Mesenchymal stem cell (in vitro differentiated cells and primary cell): Measurements from ENCODE around the gene CDPF1.

Experiments
- DNase-seq: peaks from one replicate; pipeline ENCODE4 v3.0.0-alpha.2; 2013
- H2AFZ ChIP-seq: one replicate; pipeline ENCODE4 v1.6.1; 2013; ENCODE audit warnings: low read depth, mild to moderate bottlenecking, control low read depth, inconsistent platforms, low read length, moderate library complexity
- H2AK5ac ChIP-seq: 2 replicates; pipeline ENCODE4 v1.6.1; 2013; ENCODE audit warnings: low read length, moderate library complexity, mild to moderate bottlenecking, inconsistent platforms; ENCODE audit not compliant: severe bottlenecking
- H2BK120ac ChIP-seq: one replicate; pipeline ENCODE4 v1.6.1; 2013; ENCODE audit warnings: low read depth, mild to moderate bottlenecking, inconsistent platforms, low read length, moderate library complexity
- H2BK12ac ChIP-seq, 2 experiments: one replicate each; pipeline ENCODE4 v1.6.1; 2013; ENCODE audit warnings: inconsistent platforms in 2 of 2, low read length in 2 of 2, mild to moderate bottlenecking in 2 of 2, moderate library complexity in 2 of 2, control low read depth in 1 of 2
- H2BK15ac ChIP-seq: one replicate; pipeline ENCODE4 v1.6.1; 2013; ENCODE audit warnings: mild to moderate bottlenecking, low read depth, inconsistent platforms; ENCODE audit not compliant: poor library complexity, severe bottlenecking
- H2BK5ac ChIP-seq: 2 replicates; pipeline ENCODE4 v1.6.1; 2013; ENCODE audit warnings: low read depth, mild to moderate bottlenecking, low read length, control low read depth, inconsistent platforms; ENCODE audit not compliant: poor library complexity, severe bottlenecking
- H3K14ac ChIP-seq, 2 experiments: one replicate each; pipeline ENCODE4 v1.6.1; 2013; ENCODE audit warnings: inconsistent platforms in 2 of 2, low read length in 2 of 2, control low read depth in 1 of 2, mild to moderate bottlenecking in 1 of 2, moderate library complexity in 1 of 2
- H3K18ac ChIP-seq, 2 experiments: one replicate each; pipeline ENCODE4 v1.6.1; 2013; ENCODE audit warnings: inconsistent platforms in 2 of 2, low read length in 2 of 2, control low read depth in 1 of 2, low read depth in 1 of 2, mild to moderate bottlenecking in 1 of 2
- H3K23ac ChIP-seq, 2 experiments: one replicate each; pipeline ENCODE4 v1.6.1; 2013; ENCODE audit warnings: inconsistent platforms in 2 of 2, low read length in 2 of 2, mild to moderate bottlenecking in 2 of 2, moderate library complexity in 2 of 2, control low read depth in 1 of 2
- H3K27ac ChIP-seq: 2 replicates; pipeline ENCODE4 v1.5.1; 2013; ENCODE audit warnings: mild to moderate bottlenecking, moderate library complexity, low read length, control low read depth, inconsistent platforms; ENCODE audit not compliant: poor library complexity, severe bottlenecking
- H3K27me3 ChIP-seq, 2 experiments: 2 replicates each; pipeline versions ENCODE4 v1.6.1 to v1.7.0; 2013; ENCODE audit warnings: low read length in 2 of 2, mild to moderate bottlenecking in 2 of 2, moderate library complexity in 2 of 2, control low read depth in 1 of 2, inconsistent platforms in 1 of 2; ENCODE audit not compliant: control insufficient read depth in 1 of 2, insufficient read depth in 1 of 2
- H3K36me3 ChIP-seq, 2 experiments: 2 replicates each; pipeline versions ENCODE4 v1.6.1 to v1.7.0; 2013; ENCODE audit warnings: low read length in 2 of 2, control low read depth in 1 of 2, inconsistent platforms in 1 of 2, low read depth in 1 of 2, mild to moderate bottlenecking in 1 of 2; ENCODE audit not compliant: insufficient read depth in 2 of 2, control insufficient read depth in 1 of 2
- H3K4ac ChIP-seq, 2 experiments: one replicate each; pipeline ENCODE4 v1.6.1; 2013; ENCODE audit warnings: inconsistent platforms in 2 of 2, low read length in 2 of 2, mild to moderate bottlenecking in 2 of 2, moderate library complexity in 2 of 2, control low read depth in 1 of 2, low read depth in 1 of 2
- H3K4me1 ChIP-seq: 2 replicates; pipeline ENCODE4 v1.6.1; 2013; ENCODE audit warnings: low read depth, low read length, control low read depth; ENCODE audit not compliant: control insufficient read depth, insufficient read depth
- H3K4me2 ChIP-seq: 2 replicates; pipeline ENCODE4 v1.6.1; 2013; ENCODE audit warnings: low read length, mild to moderate bottlenecking, inconsistent platforms; ENCODE audit not compliant: poor library complexity, severe bottlenecking
- H3K4me3 ChIP-seq, 2 experiments: 2 replicates each; pipeline versions ENCODE4 v1.5.1 to v1.7.0; 2013; ENCODE audit warnings: low read length in 2 of 2, mild to moderate bottlenecking in 2 of 2, control low read depth in 1 of 2, low read depth in 1 of 2; ENCODE audit not compliant: insufficient read depth in 1 of 2
- H3K79me1 ChIP-seq: replicated peaks from 2 replicates; pipeline ENCODE4 v1.6.1; 2013; ENCODE audit warnings: mild to moderate bottlenecking, control low read depth, low read length, inconsistent platforms; ENCODE audit not compliant: poor library complexity, severe bottlenecking
- H3K9ac ChIP-seq: 2 replicates; pipeline ENCODE4 v1.7.0; 2013; ENCODE audit warnings: mild to moderate bottlenecking, low read length, moderate library complexity
- H3K9me3 ChIP-seq: 2 replicates; pipeline ENCODE4 v1.7.0; 2013; ENCODE audit warnings: mild to moderate bottlenecking, low read length; ENCODE audit not compliant: control insufficient read depth
- H4K8ac ChIP-seq: one replicate; pipeline ENCODE4 v1.6.1; 2013; ENCODE audit warnings: inconsistent platforms, mild to moderate bottlenecking, low read length, moderate library complexity
- H4K91ac ChIP-seq: one replicate; pipeline ENCODE4 v1.6.1; 2013; ENCODE audit warnings: mild to moderate bottlenecking, low read length, inconsistent platforms
- WGBS: methylation state at CpG from one replicate; pipeline ENCODE4 v1.1.7; 2013; ENCODE audit warnings: mixed read lengths; 5-methylcytosine and 5-hydroxymethylcytosine counted together

The CDPF1 gene

DNA sequence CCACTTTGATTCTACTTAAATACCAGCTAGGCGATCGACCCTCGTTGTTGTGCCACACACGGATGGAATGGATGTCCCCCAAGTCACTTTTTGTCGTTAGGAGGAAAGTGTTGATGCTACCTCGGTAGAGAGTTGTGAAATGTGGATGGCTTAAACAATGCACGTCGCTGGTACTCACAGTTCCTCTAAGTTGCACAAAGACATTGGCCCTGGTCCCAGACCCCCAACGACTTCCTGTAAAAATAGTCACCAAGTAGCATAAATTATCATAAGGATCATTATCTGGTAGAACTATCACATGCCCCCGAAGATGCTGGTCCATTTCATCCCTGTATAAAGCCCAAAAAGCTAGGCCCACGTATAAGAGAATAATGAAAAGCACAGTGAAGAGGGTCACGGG lies 9.3 kb upstream of the CDPF1 start:
- Histone ChIP-seq H2BK120ac (no peak overlapping the region), H3K4me3 (no peak overlapping the region), H2AFZ (no peak overlapping the region), H2BK12ac (no peak overlapping the region), H3K4ac (no peak overlapping the region), H3K79me1 (no peaks in the 10 kb centered on the region), H3K14ac (no peak overlapping the region), H3K27ac (no peak overlapping the region), H2BK5ac (no peak overlapping the region), H2AK5ac (no peak overlapping the region), H3K36me3 (no peaks in the 10 kb centered on the region), H4K91ac (no peak overlapping the region), H3K9me3 (peaks cover 11% of the 10 kb centered on the region), H3K9ac (no peak overlapping the region), H3K23ac (no peak overlapping the region), H3K4me2 (no peak overlapping the region), H3K27me3 (peaks cover 34 to 50% of the 10 kb centered on the region in 2 experiments), H4K8ac (no peak overlapping the region), H3K4me1 (peaks cover 9% of the 10 kb centered on the region), H3K18ac (no peak overlapping the region), H2BK15ac (no peak overlapping the region)
- no peak for DNase-seq
- WGBS = 81% methylated on average over 11 of the region's 12 CpGs

DNA sequence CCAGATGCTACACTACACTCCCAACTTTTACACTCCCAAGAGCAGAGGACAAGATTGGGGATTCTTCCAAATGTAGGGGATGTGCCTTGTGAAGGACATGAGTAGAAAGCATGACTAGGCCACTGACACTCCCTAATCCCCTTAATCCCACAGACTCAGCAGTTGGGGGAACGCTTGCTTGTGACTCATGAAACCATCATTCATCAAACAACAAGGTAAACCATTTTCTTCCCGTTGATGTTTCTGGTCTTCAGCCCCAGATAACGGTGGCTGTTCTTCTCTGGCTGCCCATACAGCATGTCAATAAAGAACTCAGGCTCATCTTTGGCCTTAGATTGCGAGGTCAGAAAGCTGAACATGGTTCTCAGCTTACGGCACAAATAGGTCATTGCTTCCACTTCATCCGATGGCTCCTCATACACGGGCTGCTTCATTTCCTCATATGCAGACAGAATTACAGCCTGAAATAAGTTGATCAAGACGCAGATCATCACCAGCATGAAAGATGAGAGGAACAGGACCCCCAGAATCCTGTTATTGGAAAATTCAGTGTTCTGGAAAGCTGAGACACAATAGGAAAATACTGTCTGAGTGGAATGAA lies 6.4 kb upstream of the CDPF1 start:
- Histone ChIP-seq H3K27me3 (peaks cover 23 to 30% of the 10 kb centered on the region in 2 experiments), H2BK5ac (no peak overlapping the region), H2BK12ac (no peak overlapping the region), H3K4me2 (no peak overlapping the region), H3K14ac (no peak overlapping the region), H4K91ac (no peak overlapping the region), H3K27ac (no peak overlapping the region), H3K4me1 (no peaks in the 10 kb centered on the region), H3K36me3 (no peaks in the 10 kb centered on the region), H3K9ac (no peak overlapping the region), H2AK5ac (no peak overlapping the region), H3K9me3 (peaks cover 11% of the 10 kb centered on the region), H3K4me3 (no peak overlapping the region), H2AFZ (no peak overlapping the region), H4K8ac (no peak overlapping the region), H2BK15ac (no peak overlapping the region), H3K4ac (no peak overlapping the region), H3K79me1 (no peaks in the 10 kb centered on the region), H3K18ac (no peak overlapping the region), H3K23ac (no peak overlapping the region), H2BK120ac (no peak overlapping the region)
- 83% methylated on average over 8 of the region's 8 CpGs for WGBS
- peak; percentile 29 for DNase-seq

DNA sequence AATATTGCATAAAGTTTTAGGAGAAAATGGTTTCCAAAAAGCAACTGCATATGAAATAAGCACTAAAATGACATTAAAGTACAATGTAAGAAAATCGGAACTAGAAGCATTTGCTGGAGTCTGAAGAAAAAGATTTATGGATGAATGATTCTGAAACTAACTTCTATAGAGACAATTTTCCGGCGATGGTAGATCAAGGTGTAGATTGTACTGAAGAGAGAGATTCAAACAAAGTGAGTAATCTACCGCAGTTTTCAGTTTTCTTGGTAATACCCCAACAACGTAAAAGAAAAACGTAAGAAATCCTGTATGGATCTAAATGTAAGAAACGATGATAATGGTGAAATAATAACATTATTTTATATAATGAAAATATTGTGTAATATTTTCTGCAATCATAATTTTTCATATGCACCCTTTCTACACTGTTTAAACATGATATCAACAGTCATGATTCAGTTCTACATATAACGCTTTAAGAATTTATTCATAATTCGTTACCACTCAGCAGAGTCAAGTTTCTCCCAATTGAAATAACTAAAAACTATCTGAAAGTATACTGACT lies 1.8 kb upstream of the CDPF1 start:
- Histone ChIP-seq H3K79me1 (peaks cover 31% of the 10 kb centered on the region), H3K18ac (no peak overlapping the region), H2BK5ac (no peak overlapping the region), H3K9me3 (no peaks in the 10 kb centered on the region), H3K23ac (no peak overlapping the region), H4K91ac (no peak overlapping the region), H3K14ac (no peak overlapping the region), H3K36me3 (peaks cover 1 to 11% of the 10 kb centered on the region in 2 experiments), H3K9ac (no peak overlapping the region), H2BK120ac (no peak overlapping the region), H4K8ac (no peak overlapping the region), H3K27me3 (no peaks in the 10 kb centered on the region), H3K4ac (no peak overlapping the region), H2AFZ (no peak overlapping the region), H3K4me2 (no peak overlapping the region), H3K4me1 (peaks cover 20% of the 10 kb centered on the region), H2BK15ac (no peak overlapping the region), H2BK12ac (no peak overlapping the region), H3K4me3 (peak overlapping the region in 1 of 2 experiments; percentile 94), H2AK5ac (no peak overlapping the region), H3K27ac (no peak overlapping the region)
- no peak for DNase-seq
- WGBS = over 99% methylated on average over 6 of the region's 9 CpGs

DNA sequence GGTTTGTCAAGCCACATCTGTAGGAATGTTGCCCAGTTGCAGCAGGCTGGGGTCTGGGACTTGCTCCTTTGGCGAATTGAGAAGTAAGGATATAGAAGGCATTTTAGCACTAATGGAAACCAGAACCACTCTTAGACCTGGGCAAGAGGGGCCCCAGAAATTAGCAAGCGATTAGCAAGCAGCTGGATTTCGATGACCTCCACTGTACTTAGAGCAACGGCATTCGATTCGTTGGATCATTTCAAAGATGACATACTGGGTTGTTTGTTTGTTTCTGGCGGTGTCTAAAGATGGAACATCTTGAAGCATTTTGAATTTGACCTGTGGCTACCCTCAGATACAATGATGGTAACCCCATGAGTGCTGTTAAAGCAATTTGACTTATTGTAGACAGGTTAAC lies 1.2 kb upstream of the CDPF1 start:
- DNase-seq = no peak
- Histone ChIP-seq H2BK120ac (no peak overlapping the region), H3K23ac (peak overlapping the region in 1 of 2 experiments; percentile 37), H3K4me1 (peaks cover 20% of the 10 kb centered on the region), H4K91ac (no peak overlapping the region), H3K9me3 (no peaks in the 10 kb centered on the region), H3K27ac (no peak overlapping the region), H3K4me3 (peak overlapping the region; percentile 88 to 94), H3K79me1 (peaks cover 37% of the 10 kb centered on the region), H3K4ac (peak overlapping the region in 1 of 2 experiments; percentile 94), H3K4me2 (peak overlapping the region; percentile 4), H2BK12ac (no peak overlapping the region), H3K27me3 (no peaks in the 10 kb centered on the region), H3K18ac (peak overlapping the region in 1 of 2 experiments; percentile 42), H3K14ac (no peak overlapping the region), H2AK5ac (no peak overlapping the region), H3K36me3 (peaks cover 8 to 17% of the 10 kb centered on the region in 2 experiments), H3K9ac (peak overlapping the region; percentile 91), H2BK15ac (no peak overlapping the region), H4K8ac (no peak overlapping the region), H2AFZ (no peak overlapping the region), H2BK5ac (no peak overlapping the region)
- WGBS = 95% methylated on average over 7 of the region's 7 CpGs
